Measurements from ENCODE around the gene WBP2.

WBP2 gene

DNA sequence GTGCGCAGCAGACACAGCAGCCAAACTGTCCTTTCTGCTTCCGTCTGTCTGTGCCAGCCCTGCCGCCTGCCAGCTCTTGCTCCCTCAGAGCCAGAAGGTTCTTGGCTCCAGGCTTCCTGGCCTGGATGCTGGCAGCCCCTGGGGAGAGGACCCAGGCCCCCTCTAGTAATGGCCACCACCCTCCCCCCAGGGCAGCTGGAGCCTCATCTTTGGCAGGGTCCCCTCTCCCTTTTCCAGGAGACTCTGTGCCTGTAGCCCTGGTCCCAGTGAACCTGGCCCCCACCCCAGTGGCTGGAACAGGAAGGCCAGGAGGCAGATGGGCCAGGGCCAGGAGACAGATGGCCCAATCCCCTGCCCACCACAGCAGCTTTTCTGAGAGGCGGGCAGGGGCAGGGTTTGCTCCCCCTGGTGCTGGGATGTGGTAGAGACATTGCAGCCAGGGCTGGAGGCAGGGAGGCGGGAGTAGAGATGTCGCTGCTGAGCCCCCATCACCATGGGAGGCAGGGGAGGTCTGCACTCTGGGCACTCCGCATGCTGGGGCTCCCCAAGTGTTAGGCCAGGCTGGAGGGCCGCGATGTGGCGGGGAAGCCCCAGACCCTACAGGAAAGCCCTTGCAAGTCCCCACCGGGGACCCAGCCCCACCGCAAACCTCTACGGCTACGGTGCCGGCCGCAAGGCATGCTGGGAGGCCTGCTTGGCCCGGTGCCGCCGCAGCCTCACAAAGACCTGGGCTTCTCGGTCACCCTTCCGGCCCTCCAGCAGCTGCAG is 27.6 kb downstream of the WBP2 start:
- no peak for DNase-seq (ENCODE audit: low read depth)

GRCh38 chr17:75826561-75827307 is 28.4 kb downstream of the WBP2 start:
- DNase-seq (ENCODE audit: low read depth): no peak

DNA sequence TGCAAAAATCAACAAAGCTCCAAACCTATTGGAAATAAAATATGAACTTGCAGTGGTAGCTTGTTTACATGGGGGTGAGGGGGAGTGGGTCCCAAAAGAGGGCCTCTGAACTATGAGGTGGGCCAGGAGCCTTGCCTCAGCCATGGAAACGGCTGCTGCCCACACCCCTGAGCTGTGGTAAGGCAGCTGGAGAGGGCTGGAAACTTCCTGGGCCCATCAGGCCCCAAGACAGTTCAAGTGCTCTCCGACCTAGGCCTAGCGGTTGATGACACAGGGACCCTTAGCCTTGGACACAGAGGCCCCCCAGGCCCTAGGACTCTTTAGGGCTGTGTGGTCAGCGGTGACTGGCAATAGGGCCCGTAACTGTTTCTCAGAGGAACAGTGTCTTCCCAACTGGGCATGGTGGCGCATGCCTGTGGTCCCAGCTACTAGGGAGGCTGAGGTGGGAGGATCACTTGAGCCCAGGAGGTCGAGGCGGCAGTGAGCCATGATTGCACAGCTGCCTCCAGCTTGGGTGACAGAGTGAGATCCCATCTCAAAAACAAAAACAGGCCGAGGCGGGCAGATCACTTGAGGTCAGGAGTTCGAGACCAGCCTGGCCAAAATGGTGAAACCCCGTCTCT is 29.3 kb downstream of the WBP2 start:
- no peak for DNase-seq (ENCODE audit: low read depth)

GRCh38 chr17:75825149-75825552 is 30.0 kb downstream of the WBP2 start:
- no peak for DNase-seq (ENCODE audit: low read depth)

DNA sequence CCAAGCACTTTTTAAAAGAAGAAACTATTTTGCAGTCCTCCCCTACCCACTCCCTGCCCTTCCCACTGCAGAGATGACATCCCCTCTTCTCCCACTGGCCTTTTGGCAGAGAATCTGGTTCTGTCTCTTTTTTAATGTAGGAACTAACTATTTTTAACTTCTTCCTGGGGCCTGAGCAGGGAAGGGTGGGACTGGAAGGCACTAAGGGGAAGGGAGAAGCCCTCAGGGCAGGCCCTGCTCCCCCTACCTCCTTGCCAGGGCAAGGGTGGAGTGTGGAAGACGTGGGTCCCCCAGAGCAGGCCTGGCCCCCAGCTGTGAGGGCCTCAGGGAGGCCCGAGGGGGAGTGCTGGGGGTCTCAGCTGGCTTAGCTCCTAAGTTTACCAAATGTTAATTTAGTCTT is 30.5 kb downstream of the WBP2 start:
- no peak for DNase-seq (ENCODE audit: low read depth)

- no peak for DNase-seq (ENCODE audit: low read depth)
These were observed 31.0 kb downstream of the WBP2 start for GRCh38 chr17:75824050-75824552.

GRCh38 chr17:75823257-75824041 is 31.7 kb downstream of the WBP2 start:
- DNase-seq (ENCODE audit: low read depth): no peak

DNA sequence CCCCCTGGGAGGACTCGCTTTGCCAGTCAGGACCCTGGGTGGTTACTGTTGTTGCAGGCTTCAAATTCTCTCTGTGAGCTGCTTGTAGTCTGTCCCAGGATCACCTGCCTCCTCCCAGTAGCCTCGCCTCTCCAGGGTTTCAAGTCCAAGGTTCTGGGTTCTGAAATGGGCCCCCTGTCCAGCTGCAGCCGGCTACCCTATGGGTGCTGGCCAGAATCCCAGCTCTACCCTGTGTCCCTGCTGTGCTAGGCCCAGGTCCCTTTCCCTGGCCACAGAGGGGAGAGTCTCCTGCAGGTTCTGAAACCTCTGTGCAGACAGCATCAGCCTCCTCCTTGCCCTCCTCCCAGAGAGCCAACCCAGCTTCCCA is 32.4 kb downstream of the WBP2 start:
- no peak for DNase-seq (ENCODE audit: low read depth)

DNA sequence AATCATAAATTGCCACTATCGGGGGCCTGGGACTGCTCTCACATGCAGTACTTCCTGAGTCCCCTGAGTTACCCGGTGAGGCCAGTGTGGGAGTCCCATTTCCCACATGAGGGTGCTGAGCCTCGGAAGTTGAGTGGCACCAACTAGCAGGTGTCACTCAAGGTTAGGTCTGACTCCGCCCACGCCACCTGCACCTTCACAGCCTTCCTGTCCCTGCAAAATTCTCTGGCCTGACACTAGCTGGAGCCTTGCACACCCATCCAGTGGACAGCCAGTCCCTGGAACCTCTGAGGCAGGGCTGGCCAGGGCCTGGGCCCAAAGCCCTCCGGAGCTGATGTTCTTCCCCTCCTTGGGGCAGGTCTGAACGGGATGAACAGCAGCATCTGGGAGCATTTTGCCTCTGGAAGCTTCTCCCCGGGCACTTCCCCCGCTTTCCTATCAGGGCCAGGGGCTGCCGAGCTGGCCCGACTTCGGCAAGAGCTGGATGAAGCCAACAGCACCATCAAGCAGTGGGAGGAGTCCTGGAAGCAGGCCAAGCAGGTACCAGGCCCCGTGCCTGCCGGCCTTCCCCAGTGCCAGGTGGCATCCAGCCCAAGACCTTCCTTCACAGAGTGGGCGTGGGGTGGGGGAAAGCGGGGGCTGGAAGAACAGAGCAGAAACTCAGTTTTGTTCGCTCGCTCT is 32.9 kb downstream of the WBP2 start:
- DNase-seq (ENCODE audit: low read depth): no peak

GRCh38 chr17:75821552-75821951 is 33.6 kb downstream of the WBP2 start:
- no peak for DNase-seq (ENCODE audit: low read depth)

GRCh38 chr17:75820094-75821080 is 34.7 kb downstream of the WBP2 start:
- DNase-seq (ENCODE audit: low read depth): no peak

GRCh38 chr17:75819678-75820077 is 35.5 kb downstream of the WBP2 start:
- DNase-seq (ENCODE audit: low read depth): no peak

GRCh38 chr17:75819116-75819515 is 36.0 kb downstream of the WBP2 start:
- no peak for DNase-seq (ENCODE audit: low read depth)

GRCh38 chr17:75818326-75818885 is 36.7 kb downstream of the WBP2 start:
- no peak for DNase-seq (ENCODE audit: low read depth)

- DNase-seq (ENCODE audit: low read depth): no peak
These were observed 37.6 kb downstream of the WBP2 start for GRCh38 chr17:75817571-75817970.

DNA sequence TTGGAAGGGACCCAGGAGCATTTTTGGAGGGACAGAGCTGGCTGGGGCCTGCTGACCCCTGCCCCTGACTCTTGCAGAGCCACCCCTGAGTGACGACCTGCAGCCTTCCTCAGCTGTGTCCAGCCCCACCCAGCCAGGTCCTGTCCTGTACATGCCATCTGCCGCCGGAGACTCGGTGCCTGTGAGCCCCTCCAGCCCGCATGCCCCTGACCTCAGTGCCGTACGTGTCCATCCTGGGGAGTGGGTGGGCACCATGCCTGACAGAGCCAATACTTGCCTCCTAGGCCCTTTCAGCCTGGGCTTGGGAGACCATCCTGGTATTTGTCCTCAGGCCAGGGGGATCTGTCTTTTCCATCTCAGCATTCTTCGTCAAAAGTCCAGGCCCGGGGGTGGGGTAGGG is 38.4 kb downstream of the WBP2 start:
- no peak for DNase-seq (ENCODE audit: low read depth)

- no peak for DNase-seq (ENCODE audit: low read depth)
These were observed 39.7 kb downstream of the WBP2 start for GRCh38 chr17:75815399-75815798.

DNA sequence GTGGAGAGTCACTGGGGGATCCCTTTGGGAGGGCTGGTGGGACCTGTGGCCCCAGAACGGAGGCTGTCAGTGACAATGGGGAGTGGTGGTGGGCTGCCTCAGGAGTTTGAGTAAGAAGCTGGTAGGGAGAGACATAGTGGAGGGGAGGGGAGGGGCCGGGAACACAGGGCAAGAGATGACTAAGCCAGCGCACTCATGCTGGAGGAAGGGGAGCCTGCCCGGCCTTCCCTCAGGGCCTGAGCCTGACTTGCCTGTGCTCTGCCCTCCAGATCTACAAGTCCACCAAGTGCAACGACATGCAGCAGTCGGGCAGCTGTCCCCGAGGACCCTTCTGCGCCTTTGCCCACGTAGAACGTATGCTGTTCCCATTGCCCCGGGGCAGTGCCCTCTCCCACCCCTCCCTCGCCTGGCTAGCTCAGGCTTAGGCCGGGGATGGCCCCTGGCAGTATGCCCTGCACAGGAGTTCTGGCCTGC is 40.2 kb downstream of the WBP2 start:
- no peak for DNase-seq (ENCODE audit: low read depth)

- DNase-seq (ENCODE audit: low read depth): no peak
These were observed 41.1 kb downstream of the WBP2 start for GRCh38 chr17:75814021-75814395.
